Measurements from ENCODE around the gene KLRC4. TPM values are rescaled to one million over a fixed set of nuclear protein-coding genes. Genes with fewer than 3 reads are reported as not detected.

KLRC4 gene
- total and polyA plus RNA-seq, 12 donors, result 0.67 to 0.90 TPM; not detected in 10

GRCh38 chr12:10363658-10363913, 46.0 kb downstream of the KLRC4 start:
- ATAC-seq, result no peak
- Histone ChIP-seq H3K4me3 (peak overlapping the region in 9 of 10 donors; percentile 44 to 96 (median 75)), H3K9me3 (no peaks in the 10 kb centered on the region), H3K4me1 (peaks cover 0 to 54% (median 27%) of the 10 kb centered on the region in 9 donors), H3K27ac (peak overlapping the region; percentile 78 to 97 (median 94)), H3K27me3 (no peaks in the 10 kb centered on the region), H3K36me3 (no peaks in the 10 kb centered on the region)
- DNase-seq, result no peak
- WGBS, 2 donors, result 53 to 69% methylated on average over 5 of the region's 5 CpGs
- intact Hi-C loops (cut with DNase I), result loop anchor here in 3 of 10 donors (5.0 to 10.0 kb wide), 4 partner anchors 129 to 361 kb away; partner anchors contain the start of genes GABARAPL1 (in 1 of the 3) and YBX3 (in 1 of the 3)
- no peak for TF ChIP-seq CTCF (IDR thresholded peaks at IDR 0.05)

DNA sequence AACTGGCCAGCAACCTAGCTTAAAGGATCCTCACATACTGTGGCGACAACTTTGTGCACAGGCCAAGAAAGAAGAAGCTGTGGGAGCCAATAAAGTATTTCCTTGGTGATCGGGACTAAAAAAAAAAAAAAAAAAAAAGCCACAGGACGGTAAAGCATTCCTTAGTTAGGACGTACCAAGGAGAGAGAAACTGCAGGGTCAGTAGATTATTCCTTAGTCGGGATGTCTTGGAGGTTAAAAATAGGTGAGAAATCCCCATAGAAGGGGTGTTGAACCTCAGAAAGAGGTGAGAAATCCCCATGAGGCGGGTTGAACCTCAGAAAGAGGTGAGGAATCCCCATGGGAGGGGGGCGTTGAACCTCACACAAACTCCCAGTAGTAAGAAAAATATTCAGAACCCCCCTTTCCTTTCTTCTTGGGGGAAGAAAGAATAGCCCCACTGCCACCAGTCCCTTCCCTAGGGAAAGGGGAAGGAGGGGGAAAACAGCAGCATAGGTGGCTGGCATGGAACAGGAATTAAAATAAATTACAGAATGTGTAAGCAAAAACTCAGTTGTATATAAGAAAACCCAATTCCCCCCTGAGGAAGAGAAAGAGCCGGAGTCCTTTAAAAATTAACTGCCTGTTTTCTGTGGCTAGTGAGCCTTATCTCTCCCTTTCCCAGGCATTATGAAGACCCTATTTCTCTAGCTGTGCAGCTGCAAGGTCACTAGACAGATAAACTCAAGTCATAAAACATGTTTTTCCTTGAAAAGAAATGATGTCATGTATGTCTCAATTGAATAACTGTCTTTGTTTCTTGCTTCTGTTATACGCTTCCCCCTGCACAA, 46.5 kb downstream of the KLRC4 start:
- DNase-seq (no peak), ATAC-seq (no peak)
- Histone ChIP-seq H3K4me1 (peaks cover 0 to 54% (median 27%) of the 10 kb centered on the region in 9 donors), H3K36me3 (no peaks in the 10 kb centered on the region), H3K4me3 (peak overlapping the region in 5 of 10 donors; percentile 53 to 96 (median 76)), H3K9me3 (peaks cover 0 to under 1% (median 0%) of the 10 kb centered on the region in 11 donors), H3K27ac (peak overlapping the region in 9 of 10 donors; percentile 46 to 97 (median 93)), H3K27me3 (no peaks in the 10 kb centered on the region)
- intact Hi-C loops (cut with DNase I), result loop anchor here in 3 of 10 donors (5.0 to 10.0 kb wide), 4 partner anchors 128 to 362 kb away; partner anchors contain the start of genes GABARAPL1 (in 1 of the 3) and YBX3 (in 1 of the 3)
- TF ChIP-seq CTCF (IDR thresholded peaks at IDR 0.05), result no peak
- 60 to 61% methylated on average over 9 of the region's 9 CpGs for WGBS, 2 donors

- intact Hi-C loops (cut with DNase I), result loop anchor here in 3 of 10 donors (5.0 to 10.0 kb wide), 4 partner anchors 128 to 362 kb away; partner anchors contain the start of genes GABARAPL1 (in 1 of the 3) and YBX3 (in 1 of the 3)
- WGBS, 2 donors, result 64 to 71% methylated on average over 3 of the region's 3 CpGs
- H3K9me3 ChIP-seq, result peaks cover 0 to 5% (median 0%) of the 10 kb centered on the region in 11 donors
- TF ChIP-seq CTCF (IDR thresholded peaks at IDR 0.05), result no peak
- H3K4me3 ChIP-seq, result no peak overlapping the region
- H3K27me3 ChIP-seq, result no peaks in the 10 kb centered on the region
- peaks cover 0 to 54% (median 27%) of the 10 kb centered on the region in 9 donors for H3K4me1 ChIP-seq
- DNase-seq, result no peak
- ATAC-seq, result no peak
- no peak overlapping the region for H3K27ac ChIP-seq
- H3K36me3 ChIP-seq, result no peaks in the 10 kb centered on the region
Measured at GRCh38 chr12:10362325-10362724, 47.2 kb downstream of the KLRC4 start.

DNA sequence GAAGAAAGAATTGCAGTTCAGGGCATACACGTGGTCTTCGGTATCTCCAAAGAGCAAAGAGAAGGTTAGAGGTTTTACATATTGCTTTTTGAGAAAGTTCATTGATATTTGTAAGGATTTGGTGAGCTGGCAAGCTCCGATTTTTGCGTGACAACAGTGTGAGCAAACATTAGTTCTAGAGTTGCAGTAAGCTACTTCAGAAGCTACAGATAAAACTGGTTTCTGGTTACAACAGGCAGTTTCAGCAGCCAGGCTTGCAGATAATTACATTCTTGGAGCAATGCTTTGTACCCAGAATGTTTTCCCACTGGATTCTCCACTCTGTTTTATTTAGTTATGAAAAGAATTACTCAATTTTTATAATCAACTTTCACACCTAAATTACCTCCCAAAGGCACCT, 47.9 kb downstream of the KLRC4 start:
- no peaks in the 10 kb centered on the region for H3K36me3 ChIP-seq
- 59 to 67% methylated on average over 4 of the region's 4 CpGs for WGBS, 2 donors
- TF ChIP-seq CTCF (IDR thresholded peaks at IDR 0.05), result no peak
- peaks cover 0 to 5% (median 0%) of the 10 kb centered on the region in 11 donors for H3K9me3 ChIP-seq
- peak overlapping the region in 1 of 10 donors; percentile 52 for H3K27ac ChIP-seq
- H3K4me3 ChIP-seq, result no peak overlapping the region
- ATAC-seq (no peak), DNase-seq (no peak)
- intact Hi-C loops (cut with DNase I), result loop anchor here in 3 of 10 donors (5.0 to 10.0 kb wide), 4 partner anchors 127 to 363 kb away; partner anchors contain the start of genes GABARAPL1 (in 1 of the 3) and YBX3 (in 1 of the 3)
- H3K27me3 ChIP-seq, result no peaks in the 10 kb centered on the region
- H3K4me1 ChIP-seq, result peaks cover 0 to 48% (median 23%) of the 10 kb centered on the region in 9 donors
